ENCODE data around the gene XPC.

GRCh38 chr3:14166877-14167603 is 11.4 kb downstream of the XPC start:
- TF ChIP-seq CTCF (conservative IDR thresholded peaks at IDR 0.05) (no peak), ZFX (IDR thresholded peaks at IDR 0.05) (no peak)

Measured in C4-2B (cell line).